HCT116 (cell line): ENCODE results near the gene STAMBP.

ENCODE experiments used
- CEBPB ChIP-seq: IDR thresholded peaks from 2 replicates; pipeline ENCODE4 v1.6.1; 2012; ENCODE audit warnings: low read depth
- ELF1 ChIP-seq: IDR thresholded peaks from 2 replicates; pipeline ENCODE4 v1.6.1; 2012; ENCODE audit warnings: low read depth, borderline replicate concordance
- EZH2 ChIP-seq: fragments of 200-600 bp; sonication (generic); IDR thresholded peaks from 2 replicates; pipeline ENCODE4 v1.6.1; 2017; ENCODE audit warnings: antibody characterized with exemption, mixed run types
- MAX ChIP-seq: IDR thresholded peaks from 2 replicates; pipeline ENCODE4 v1.6.1; 2012
- RAD21 ChIP-seq: IDR thresholded peaks from 2 replicates; pipeline ENCODE4 v1.6.1; 2012; ENCODE audit warnings: low read depth, mild to moderate bottlenecking
- REST ChIP-seq: IDR thresholded peaks from 2 replicates; pipeline ENCODE4 v1.6.1; 2012; ENCODE audit warnings: low read depth
- YY1 ChIP-seq: IDR thresholded peaks from 2 replicates; pipeline ENCODE4 v1.6.1; 2011; ENCODE audit warnings: low read length, low read depth, moderate library complexity, mild to moderate bottlenecking; ENCODE audit not compliant: insufficient replicate concordance; ENCODE audit errors: extremely low read depth
- TF ChIP-seq, protein P1 (sequence below), 3 experiments: fragments of 200-600 bp in 1 of 3; sonication (generic) in 1 of 3; IDR thresholded peaks in 2 of 3; conservative IDR thresholded peaks in 1 of 3; 2 replicates each; pipeline ENCODE4 v1.5.1; 2012 to 2017; ENCODE audit warnings: low read depth in 2 of 3, low read length in 2 of 3, antibody characterized with exemption in 1 of 3, borderline replicate concordance in 1 of 3, control low read depth in 1 of 3, mild to moderate bottlenecking in 1 of 3, mixed read lengths in 1 of 3, mixed run types in 1 of 3, moderate library complexity in 1 of 3; ENCODE audit not compliant: insufficient read depth in 1 of 3

- TF ChIP-seq YY1 (no peak), MAX (no peak), REST (no peak), CEBPB (no peak), EZH2 (no peak), RAD21 (no peak), ELF1 (no peak)
- TF ChIP-seq, protein P1, sequence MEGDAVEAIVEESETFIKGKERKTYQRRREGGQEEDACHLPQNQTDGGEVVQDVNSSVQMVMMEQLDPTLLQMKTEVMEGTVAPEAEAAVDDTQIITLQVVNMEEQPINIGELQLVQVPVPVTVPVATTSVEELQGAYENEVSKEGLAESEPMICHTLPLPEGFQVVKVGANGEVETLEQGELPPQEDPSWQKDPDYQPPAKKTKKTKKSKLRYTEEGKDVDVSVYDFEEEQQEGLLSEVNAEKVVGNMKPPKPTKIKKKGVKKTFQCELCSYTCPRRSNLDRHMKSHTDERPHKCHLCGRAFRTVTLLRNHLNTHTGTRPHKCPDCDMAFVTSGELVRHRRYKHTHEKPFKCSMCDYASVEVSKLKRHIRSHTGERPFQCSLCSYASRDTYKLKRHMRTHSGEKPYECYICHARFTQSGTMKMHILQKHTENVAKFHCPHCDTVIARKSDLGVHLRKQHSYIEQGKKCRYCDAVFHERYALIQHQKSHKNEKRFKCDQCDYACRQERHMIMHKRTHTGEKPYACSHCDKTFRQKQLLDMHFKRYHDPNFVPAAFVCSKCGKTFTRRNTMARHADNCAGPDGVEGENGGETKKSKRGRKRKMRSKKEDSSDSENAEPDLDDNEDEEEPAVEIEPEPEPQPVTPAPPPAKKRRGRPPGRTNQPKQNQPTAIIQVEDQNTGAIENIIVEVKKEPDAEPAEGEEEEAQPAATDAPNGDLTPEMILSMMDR (IDR thresholded peaks at IDR 0.05 in 2 of 3, conservative IDR thresholded peaks at IDR 0.05 in 1 of 3; ENCODE audit: borderline replicate concordance in 1 of 3, insufficient read depth in 1 of 3, low read depth in 2 of 3, low read length in 2 of 3) = no peak
These were observed 31.2 kb downstream of the STAMBP start for GRCh38 chr2:73859721-73860586.
